ENCODE data around the gene TMC4.
A peak's percentile ranks its signal among the peaks of the same experiment; 100 is the strongest.

The TMC4 gene

DNA sequence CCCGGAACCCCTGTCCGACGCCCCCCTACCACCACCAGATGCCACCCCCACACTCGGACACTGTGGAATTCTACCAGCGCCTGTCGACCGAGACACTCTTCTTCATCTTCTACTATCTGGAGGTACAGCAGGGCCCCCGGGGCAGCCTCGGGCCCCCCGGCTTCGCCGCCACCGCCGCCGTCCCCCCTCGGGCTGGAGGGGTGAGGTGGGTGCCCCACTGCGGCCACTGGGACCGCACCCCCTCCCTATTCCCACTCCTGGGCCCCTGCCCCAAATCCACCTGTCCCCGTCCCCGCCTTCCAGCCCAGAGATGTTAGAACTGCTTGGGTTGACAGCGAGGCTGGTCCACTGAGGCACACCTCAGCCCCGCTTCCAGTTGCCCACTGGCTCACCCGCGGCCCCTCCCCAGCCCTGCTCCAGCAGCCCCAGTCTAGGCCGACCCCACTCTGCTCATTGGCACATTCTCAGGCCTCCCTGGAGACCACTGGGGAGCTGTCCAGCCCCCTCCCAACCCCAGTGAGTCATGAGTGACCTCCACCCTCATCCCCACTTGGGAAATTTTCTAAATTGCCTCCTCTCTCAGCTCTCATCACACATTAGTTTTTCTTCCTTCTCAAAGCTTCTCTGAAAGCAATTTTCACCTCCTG is 20.0 kb downstream of the TMC4 start:
- DNase-seq, result no peak

DNA sequence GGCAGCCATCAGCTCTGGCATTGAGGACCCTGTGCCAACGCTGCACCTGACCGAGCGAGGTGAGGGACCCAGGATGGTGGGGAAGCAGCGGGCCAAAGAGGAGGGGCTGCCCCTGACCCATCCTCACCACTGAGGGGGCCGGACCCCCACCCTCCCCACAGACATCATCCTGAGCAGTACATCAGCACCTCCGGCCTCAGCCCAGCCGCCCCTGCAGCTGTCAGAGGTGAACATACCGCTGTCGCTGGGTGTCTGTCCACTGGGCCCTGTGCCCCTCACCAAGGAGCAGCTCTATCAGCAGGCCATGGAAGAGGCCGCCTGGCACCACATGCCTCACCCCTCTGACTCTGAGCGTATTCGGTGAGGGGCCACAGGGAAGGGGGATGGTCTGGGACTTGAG is 20.7 kb downstream of the TMC4 start:
- no peak for DNase-seq

DNA sequence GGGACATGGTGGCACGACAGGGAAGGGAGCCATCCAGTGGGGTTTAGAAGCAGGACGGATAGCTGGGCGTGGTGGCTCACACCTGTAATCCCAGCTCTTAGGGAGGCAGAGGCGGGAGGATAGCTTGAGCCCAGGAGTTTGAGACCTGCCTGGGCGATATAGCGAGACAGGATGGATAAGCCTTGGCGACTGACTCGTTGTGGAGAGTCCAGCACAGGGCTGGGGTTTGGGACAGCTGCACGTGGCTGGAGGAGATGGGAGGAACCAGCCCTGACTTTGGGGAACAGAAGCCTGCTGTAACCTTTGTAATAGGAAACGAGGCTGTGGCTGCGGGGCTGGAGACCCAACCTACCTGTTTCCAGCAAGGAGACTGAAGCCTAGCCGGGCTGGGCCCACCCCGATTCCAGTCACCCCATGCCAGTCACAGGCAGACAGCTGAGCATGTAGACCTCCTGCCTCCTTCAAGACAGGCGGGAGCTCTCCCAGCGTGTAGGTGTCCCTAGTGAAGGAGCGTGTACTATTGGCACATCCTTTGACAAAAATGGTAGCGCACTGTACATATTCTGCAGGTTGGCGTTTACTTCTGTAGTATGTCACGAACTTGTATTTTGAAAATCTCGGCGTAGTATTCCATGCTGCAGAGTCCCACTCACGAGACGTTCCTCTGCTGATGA is 21.5 kb downstream of the TMC4 start:
- no peak for DNase-seq

DNA sequence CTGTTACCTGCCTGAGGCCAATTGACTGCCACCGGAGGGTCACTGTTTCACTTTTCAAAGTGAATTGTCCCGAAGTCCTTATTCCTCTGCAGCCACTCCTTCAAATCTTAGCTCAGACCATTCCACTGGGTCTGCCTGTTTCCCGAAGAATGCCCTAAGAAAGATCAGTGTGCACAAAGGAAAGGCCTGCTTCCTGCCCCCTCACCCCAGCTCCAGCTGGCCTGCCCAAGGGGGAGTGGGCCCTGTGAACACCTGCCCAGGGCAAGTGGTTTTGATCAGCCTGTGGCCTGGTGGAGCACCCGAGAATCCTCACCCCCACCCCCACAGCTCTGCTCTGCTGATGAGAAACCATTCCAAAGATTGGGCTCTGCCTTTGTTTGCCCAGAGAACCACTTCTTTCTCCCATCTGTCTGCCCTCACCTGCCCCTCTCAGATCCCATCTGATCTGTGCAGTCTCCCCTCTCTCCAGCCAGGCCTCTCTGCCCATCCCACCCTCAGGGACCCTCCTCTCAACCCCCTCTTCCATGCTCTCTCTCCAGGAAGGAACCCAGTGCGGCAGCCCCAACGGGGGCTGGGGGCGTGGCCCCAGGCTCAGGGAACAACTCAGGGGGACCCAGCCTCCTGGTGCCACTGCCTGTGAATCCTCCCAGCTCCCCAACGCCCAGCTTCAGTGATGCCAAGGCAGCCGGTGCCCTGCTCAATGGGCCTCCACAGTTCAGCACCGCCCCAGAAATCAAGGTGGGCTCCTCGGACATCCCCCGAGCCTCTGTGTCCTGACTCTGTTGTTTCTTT is 23.7 kb downstream of the TMC4 start:
- no peak for DNase-seq

DNA sequence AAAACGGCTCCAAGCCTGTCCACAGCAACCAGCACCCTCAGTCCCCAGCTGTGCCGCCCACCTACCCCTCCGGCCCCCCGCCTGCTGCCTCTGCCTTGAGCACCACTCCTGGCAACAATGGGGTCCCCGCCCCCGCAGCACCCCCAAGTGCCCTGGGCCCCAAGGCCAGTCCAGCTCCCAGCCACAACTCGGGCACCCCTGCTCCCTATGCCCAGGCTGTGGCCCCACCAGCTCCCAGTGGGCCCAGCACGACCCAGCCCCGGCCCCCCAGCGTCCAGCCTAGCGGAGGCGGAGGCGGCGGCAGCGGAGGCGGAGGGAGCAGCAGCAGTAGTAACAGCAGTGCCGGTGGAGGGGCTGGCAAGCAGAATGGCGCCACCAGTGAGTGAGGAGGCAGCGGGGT is 24.8 kb downstream of the TMC4 start:
- DNase-seq, result no peak

DNA sequence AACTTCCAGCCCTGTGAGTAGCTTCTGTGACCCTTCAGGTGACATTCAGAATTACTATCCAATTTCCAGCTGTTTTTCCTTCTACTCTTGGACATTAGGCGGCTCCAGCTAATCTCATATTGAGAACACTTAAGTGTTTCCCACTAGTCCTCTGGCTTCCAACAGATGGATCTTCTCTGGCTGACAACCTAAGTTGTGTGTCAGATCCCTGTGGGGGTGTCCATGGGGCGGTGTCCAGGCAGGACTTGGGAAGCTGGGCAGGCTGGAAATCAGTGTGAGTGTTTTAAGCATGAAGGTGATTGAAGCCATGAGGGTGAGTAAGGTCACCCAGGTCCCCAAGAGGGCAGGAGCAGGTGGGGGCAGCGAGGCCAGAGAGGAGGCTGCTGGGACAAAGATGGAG is 25.3 kb downstream of the TMC4 start:
- no peak for DNase-seq

DNA sequence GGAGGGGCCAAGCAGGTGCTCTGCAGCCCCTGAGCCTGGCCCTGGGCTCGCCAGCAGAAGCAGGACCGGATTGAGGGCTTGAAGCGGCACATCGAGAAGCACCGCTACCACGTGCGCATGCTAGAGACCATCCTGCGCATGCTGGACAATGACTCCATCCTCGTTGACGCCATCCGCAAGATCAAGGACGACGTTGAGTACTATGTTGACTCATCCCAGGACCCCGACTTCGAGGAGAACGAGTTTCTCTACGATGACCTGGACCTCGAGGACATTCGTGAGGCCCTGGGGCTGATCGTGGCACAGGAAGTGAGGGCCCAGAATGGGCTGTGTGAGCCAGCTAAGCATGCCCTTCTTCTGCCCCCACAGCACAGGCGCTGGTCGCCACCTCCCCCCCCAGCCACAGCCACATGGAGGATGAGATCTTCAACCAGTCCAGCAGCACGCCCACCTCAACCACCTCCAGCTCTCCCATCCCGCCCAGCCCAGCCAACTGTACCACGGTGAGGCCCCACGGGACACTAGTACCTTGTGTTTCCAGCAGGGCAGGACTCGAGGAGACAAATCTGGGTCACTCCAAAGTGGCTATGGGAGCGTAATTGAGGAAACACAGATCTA is 27.3 kb downstream of the TMC4 start:
- DNase-seq, result no peak

DNA sequence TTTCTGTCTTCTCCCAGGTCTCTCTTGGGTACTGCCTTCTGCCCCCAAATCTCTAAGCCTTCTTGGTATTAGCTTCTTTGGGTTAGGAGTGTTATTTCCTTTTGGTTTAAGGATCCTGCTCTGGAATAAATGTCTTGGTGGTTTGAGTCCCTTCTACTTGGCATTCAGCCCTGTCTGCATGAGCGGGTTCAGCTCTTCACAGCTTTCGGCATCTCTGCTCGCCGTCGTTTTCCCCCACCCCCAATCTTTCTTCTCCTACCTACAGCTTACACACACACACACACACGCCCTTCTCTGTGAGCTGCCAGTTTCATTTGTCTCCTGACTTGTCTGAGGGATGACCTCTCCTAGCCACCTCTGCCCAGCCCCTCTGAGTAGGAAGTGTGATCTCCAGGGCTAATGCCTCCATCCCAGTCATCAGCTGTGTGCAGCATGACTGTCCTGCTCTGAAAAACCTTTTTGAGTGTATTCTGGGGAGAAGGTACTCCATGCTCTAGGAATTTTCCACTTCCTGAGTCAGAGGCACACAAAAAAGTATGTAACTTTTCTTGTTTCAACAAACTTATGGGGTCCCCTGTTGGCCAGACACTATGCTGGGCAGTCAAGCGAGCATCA is 30.7 kb downstream of the TMC4 start:
- no peak for DNase-seq

DNA sequence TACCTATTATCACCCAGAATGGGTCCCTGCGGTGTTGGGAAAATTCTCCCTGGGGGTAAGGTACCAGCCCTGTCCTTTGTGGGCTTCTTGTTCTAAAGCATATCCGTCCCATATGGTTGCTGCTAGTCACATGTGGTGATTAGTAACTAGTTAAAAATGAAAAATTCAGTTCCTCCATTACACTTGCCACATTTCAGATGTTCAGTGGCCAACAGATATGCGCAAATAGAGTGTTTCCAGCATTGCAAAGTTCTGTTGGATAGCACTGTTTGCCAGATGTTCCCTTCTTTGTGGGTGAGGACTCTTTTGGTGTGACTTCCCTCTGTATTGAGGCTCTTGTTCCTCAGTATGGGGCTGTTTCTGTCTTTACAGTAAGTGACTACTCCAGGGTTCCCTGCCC is 31.6 kb downstream of the TMC4 start:
- DNase-seq, result no peak

DNA sequence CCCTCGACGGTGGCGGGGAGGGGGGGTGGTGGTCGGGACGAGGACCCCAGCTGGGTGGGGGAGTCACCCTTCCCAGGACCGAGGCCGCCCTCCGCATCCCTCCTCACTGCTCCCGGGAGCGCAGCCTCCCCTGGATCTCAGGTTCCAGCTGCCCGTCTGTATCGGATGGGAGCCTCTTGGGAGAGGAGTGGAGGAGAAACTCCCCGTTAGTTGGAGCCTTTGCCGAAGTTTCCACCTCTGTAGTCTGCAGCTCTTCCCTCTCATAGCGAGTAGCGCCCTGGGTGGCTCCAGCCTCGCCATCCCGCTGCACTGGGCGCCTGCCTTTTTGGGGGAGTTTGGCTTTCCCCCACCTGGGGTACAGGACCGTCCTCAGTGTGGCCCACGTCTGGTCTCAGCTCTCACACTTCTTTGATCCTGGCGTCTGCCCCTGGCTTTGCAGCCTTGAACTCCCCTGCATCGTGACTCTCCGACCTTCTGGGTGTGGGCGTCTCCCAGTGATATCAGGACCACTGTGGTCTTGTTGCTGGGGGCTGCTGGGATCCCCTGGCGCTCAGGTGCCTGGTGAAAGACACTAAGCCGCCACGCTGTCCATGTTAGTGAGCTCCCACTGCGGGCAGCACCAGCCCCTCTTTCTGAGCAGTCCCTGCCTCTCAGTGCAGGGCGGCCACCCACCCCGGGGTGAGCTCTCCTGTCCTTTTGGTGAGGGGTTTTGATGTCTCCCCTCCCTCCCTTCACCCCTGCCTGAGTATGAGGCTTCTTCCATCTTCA is 34.3 kb downstream of the TMC4 start:
- peak; percentile 75 for DNase-seq

DNA sequence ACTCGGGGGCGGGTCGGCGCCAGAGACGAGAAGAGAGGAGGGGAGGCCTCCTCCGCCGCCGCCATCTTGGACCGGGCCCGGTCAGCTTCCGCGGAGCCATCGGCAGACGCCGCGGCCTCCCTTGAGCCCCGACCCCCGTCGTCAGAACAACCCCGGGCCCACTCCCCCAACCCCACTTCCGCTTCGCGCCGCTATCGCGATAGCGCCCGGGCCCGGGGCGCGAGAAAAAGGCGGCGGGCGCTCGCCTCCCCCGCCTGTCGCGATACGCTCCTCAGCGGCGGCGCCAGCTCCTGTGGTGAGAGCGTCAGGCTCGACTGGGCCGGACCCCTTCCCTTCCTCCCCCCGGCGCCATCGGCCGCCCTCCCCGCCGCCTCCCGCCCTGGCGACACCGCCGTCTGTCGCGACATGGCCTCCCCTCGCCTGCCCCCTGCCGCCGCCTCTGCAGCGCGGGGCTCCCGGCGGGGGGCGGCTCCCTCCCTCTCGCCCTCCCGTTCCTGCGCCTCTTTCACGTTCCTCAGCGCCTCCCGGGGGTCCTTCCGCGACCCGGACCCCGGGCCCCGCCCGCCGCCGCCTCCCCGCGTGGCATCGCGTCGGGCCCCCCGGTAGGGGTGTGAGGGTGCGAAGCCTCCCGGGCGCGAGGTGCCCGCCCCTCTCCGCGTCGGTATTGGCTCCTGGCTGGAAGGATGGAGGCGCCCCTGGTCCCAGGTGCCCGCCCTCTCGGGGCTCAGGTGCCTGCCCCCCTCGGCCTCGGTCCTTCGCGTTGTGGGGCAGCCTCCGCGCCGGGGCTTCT is 35.1 kb downstream of the TMC4 start, which contains the start of gene CNOT3:
Gene CNOT3, plus strand, starts transcription at position 64 of the 790 bp plus-strand sequence. CDS start 5,217 bp downstream, outside the sequence.
- peak; percentile 76 for DNase-seq

DNA sequence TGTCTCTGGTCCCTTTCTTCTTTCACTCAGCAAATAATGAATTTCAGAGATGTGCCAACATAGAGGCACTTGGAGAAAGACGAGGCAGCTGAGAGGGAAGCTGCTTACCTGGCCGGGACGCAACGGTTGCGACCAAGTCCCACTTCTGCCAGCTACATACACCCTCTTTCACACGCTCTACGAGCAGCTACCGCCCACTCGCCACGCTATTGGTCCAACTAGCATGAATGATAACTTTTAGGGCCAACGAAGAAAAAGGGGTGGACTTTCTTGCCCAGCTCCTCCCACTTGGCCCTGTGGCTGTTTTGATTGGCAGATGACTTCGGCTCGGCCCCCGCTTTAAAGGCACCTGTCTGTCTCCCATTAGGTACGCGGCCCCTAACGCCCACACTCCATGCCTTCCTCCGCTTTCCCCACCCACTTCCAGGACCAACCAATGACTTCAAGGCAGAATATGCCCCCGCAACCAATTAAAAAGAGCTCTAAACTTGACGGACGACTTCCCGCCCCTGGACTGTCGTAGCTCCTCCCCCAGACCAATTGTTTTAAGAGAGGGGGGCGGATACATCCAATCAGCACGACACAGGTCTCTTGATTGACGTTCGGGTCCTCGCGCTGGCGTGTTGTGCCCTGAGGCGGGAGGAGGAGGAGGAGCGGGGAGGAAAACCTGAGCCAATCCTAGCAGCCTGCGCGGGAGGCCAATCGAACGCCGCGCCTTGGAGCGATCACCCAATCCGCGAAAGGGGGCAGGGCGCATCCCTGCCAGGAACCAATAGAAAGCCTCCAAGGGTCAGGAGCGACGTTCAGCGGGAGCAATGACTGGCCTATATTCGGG is 35.9 kb downstream of the TMC4 start:
- peak; percentile 100 for DNase-seq

DNA sequence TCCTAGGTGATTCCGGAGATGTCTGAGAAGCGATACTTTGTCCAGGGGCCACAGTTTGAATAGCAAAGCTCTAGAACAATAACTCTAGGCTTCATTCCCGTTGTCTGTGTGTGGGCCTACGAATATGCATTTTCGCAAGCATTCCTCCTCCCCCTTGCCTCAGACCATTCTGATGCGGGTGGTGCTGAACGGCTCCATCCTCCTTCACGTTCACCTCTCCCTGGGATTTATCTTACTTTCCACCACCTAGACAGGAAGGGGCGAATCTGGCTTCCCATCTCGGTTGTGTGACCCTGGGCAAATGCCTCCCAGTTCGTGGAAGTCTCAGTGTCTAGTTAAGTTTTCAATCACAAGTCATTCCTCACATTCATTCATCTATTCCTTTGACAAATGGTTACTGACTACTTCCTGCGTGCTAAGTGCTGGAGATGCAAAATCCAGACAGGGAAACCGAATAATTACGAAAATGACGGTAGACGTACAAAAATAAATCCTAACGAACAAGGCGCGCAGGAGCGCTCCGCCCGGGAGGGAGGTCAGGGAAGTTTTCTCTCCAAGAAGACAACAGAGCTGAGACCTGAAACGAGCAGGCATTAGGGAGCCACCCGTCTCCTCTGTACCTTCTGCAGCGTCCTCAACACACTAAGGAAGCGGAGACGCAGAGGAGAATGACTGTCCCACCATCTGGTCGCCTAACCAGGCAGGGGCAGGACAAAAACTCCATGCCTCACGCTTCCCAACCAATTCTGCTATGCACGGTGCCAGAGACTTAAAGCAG is 36.7 kb downstream of the TMC4 start:
- DNase-seq, result peak; percentile 67

DNA sequence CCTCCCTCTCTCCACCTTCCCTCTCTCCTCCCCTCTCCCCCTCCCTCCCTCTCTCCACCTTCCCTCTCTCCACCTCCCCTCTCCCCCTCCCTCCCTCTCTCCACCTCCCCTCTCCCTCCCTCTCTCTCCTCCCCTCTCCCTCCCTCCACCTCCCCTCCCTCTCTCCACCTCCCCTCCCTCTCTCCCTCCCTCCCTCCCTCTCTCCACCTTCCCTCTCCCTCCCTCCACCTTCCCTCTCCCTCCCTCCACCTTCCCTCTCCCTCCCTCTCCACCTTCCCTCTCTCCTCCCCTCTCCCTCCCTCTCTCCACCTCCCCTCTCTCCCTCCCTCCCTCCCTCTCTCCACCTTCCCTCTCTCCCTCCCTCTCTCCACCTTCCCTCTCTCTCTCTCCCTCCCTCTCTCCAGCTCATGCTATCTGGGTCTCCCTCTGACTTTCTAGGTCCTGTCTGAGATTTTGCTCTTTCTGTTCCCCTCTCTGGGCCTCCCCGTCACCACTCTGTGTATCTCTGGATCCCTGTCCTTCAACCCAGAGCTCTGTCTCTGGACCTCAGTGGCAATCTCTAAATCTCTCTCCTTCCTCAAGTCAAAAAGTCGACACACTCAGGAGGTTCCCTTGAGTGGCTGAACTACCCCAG is 38.9 kb downstream of the TMC4 start:
- DNase-seq, result no peak

DNA sequence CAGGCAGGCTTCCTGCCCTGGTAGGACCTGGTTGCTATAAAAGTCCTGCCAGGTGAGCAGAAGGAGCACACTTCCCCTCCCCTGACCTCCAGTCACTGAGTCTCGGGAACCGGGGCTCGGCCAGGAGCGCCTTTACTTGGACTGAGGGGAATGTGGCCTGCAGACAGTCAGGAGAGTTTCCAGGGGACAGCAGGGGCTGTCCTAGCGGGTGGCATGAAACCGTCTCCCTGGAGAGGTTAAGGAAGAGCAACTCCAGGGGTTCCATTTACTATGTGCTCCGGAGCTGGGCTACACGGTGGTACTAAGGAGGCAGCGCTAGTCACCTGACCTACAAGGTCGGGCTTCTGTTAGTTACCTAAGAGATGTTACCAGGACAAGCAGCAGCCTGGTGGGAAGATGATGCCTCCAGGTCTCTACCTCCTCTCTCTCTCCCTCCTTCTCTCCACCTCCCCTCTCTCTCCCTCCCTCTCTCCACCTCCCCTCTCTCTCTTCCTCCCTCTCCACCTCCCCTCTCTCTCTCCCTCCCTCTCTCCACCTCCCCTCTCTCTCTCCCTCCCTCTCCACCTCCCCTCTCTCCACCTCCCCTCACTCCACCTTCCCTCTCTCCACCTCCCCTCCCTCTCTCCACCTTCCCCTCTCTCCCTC is 39.5 kb downstream of the TMC4 start:
- DNase-seq, result no peak

DNA sequence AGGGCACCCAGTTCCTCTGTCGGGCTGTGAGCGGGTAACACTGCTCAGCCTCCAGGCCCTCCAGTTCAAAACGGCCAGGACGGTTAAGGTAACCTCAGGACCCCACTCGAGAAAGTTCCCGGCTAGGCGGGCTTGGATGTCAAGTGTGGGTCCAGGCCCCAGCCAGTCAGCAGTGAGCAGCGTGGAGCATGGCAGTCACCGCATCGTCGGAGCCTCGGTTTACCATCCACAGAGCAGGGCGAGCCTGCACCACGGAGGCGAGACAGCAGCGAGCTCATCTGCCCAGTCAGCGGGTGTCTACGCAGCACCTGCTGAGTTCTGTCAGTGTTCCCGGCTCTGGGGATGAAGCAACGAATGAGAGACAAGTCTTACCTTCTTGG is 43.4 kb downstream of the TMC4 start:
- no peak for DNase-seq

DNA sequence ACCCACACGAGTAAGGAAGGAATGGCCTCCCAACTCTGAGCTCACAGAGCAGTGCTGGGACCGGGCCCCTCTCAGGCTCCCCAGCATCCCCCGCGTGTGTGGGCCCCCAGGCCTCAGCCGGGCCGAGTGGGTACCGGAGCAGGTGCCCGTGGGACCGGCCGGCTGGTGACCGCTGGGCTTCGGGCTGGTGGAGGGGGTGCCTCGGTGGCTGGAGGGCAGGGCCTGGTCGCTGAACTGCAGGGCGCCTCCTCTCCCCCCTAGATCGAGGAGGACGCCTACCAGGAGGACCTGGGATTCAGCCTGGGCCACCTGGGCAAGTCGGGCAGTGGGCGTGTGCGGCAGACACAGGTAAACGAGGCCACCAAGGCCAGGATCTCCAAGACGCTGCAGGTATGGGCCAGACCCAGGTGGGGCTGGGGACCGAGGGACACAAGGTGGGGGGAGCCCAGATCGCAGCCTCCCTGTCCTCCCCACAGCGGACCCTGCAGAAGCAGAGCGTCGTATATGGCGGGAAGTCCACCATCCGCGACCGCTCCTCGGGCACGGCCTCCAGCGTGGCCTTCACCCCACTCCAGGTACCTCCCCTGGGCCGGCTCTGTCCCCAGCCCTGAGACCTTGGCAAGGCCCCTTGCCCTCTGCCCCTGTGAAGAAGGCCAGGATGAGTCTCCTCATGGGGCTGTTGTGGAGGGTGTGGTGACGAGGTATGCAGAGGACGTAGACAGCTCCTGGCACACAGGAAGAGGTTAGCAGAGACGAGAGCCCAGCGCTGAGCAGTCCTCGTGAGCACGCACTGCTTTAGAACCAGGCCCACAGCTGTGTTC is 44.0 kb downstream of the TMC4 start:
- DNase-seq, result no peak

DNA sequence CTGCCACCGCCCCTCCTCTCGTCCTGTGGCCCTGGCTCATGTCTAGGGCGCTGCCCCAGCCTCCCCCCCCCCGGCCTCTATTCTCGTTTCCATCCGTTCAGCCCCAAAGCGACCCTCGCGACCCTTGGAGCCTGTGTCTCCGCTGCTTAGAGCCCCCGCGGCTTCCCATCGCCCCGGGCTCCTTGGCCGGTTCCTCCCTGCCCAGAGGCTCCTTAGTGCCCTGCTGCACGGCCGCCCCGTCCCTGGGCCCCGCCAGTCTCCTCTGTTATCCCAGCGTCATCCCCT is 44.6 kb downstream of the TMC4 start:
- no peak for DNase-seq
